Left ventricle myocardium superior (tissue), 1 donor: Measurements from ENCODE around the gene TMEM94. TPM values are rescaled to one million over a fixed set of nuclear protein-coding genes. Genes with fewer than 3 reads are reported as not detected.
"Not testable (repeated sequence)": the region's sequence is repeated elsewhere in the genome, so short reads cannot be mapped to it uniquely, and the experiment has no call there.

ENCODE experiments used
- ATAC-seq: fragments of 200-7000 bp; cut with Tn5 transposase; one replicate; pipeline ENCODE4 v1.9.1; 2020; ENCODE audit warnings: mild to moderate bottlenecking, moderate library complexity
- DNase-seq: peaks from one replicate; pipeline ENCODE4 v3.0.0-alpha.2; 2020
- intact Hi-C: fragments of 100-400 bp; cut with micrococcal nuclease; formaldehyde crosslinking; loops from one replicate; pipeline ENCODE4 v1.11.0; 2022
- total RNA-seq: library from RNA; stranded (reverse); fragmentation: NEBNext Ultra II Directional; extraction: Animal tissue kit (Norgen Biotek cat#: 25700); gene quantifications from one replicate; pipeline ENCODE4 v1.2.1, GENCODE V29; 2021
- donor health status: DM: no; HTN: yes; CAD: no; lungs with severe emphysema.

TMEM94 gene
- total RNA-seq, 1 donor from 2014 or later: 56.8 TPM

GRCh38 chr17:75442168-75443103 is 14.0 kb upstream of the TMEM94 start:
- DNase-seq (no peak), ATAC-seq (peak; percentile 17)
- intact Hi-C loops: no loop called here

DNA sequence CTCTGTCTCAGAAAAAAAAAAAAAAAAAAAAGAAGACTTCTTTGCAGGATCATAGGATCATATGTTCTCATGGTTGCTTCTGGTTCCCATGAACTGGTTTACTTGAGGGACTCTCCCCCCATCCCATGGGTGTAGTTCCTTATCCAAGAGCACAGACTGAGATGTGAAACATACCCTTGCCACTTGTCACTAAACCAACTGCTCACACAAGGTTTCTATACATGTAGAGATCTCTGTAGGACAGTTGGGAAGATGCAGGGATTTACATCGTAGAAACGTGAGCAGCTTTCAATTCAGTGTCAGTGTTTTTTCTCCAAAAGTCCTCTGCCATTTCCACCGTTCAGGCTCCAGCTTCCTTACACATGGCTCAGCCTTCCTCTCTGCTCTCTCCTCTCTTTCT is 11.1 kb upstream of the TMEM94 start:
- ATAC-seq: no peak
- DNase-seq: no peak
- intact Hi-C loops: no loop called here

DNA sequence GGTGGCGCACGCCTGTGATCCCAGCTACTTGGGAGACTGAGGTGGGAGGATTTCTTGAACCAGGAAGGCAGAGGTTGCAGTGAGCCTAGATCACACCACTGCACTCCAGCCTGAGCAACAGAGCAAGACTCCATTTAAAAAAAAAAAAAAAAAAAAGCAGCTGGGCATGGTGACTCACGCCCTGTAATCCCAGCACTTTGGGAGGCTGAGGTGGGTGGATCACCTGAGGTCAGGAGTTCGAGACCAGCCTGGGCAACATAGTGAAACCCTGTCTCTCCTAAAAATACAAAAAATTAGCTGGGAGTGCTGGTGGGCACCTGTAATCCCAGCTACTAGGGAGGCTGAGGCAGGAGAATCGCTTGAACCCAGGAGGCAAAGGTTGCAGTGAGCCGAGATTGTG is 10.5 kb upstream of the TMEM94 start:
- intact Hi-C loops, ATAC-seq, DNase-seq: not testable (repeated sequence)

GRCh38 chr17:75447951-75448856 is 8.2 kb upstream of the TMEM94 start:
- intact Hi-C loops: no loop called here
- ATAC-seq (no peak), DNase-seq (no peak)

- DNase-seq (no peak), ATAC-seq (no peak)
- intact Hi-C loops: no loop called here
These were observed 6.2 kb upstream of the TMEM94 start for GRCh38 chr17:75450270-75450669.

DNA sequence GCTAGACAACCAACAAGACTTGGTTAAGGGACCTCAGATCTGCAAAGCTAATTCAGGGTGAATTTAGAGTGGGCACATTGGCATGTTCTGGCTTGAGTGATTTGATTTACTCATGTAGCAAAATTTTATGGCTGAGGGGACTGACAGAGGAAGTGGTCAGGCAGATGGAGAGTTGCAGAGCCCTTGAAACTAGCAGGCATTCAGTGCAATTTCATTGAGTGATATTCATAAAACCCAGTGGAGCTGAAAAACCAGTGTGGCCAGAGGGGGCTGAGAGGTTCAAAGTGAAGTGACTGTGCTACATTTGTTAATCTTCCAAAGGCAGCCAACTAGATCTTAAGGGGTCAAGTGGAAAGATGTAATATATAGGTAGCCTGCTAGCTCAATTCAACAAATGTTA is 2.2 kb upstream of the TMEM94 start:
- intact Hi-C loops: no loop called here
- ATAC-seq: no peak
- DNase-seq: no peak

DNA sequence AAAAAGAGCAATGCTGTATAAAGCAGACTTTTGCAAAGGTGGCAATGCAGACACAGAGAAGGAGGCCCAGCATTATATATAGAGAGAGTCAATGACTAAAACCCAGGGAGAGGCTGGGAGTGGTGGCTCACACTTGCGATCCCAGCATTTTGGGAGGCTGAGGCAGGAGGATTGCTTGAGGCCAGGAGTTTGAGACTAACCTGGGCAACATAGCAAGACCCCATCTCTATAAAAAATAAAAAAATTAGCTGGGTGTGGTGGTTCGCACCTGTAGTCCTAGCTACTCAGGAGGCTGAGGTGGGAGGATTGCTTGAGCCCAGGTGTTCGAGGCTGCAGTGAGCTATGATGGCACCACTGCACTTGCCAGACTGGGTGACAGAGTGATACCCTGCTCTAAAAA is 1.8 kb upstream of the TMEM94 start:
- intact Hi-C loops, ATAC-seq, DNase-seq: not testable (repeated sequence)

DNA sequence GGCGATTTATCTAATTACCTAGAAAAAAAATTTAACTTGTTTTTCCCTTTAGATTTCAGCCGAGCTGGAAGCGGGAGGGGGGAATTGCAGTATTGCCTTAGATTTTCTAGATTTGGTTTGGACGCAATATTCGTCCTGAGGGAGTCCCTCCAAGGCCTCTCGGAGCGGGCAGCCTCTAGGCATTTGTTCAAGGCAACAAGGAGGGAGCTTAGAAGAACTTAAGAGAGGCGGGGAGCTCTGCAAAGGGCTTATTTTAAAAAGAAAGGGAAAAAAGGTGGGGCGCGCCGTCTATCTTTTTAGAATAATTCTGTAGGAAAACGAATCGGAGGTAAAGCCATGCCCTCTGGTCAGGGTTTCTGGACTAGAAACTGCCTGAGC is 407 bp upstream of the TMEM94 start:
- ATAC-seq: peak; percentile 44
- intact Hi-C loops: no loop called here
- DNase-seq: peak; percentile 49

DNA sequence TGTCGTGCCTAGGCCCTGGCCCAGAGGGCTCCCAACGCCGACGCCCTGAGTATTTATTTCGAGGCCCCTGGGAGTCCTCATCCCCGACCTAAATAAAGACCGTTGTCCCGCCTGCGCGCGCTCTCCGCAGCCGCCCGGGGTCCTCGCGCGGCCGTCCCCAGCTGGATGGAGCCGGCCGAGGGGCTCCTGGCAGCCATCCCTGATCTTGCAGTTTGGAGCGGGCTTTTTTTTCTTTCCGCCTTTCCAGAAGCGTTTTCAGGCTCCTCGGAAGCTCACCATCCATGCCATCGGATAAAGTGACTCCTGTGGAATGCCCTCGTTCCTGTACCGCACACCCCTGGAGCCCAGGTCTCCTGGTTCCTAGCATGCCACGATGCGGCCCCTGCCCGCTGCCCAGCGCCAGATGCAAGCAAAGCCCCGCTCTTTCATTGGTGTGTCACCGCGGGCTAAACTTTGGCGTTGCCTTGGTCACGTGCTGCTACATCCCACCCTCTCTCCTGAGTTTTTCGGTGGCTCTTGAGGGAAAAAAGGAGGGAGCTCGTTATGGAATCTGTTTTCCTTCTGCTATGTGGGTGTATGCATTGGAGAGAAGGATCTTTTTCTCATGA is 716 bp downstream of the TMEM94 start:
- intact Hi-C loops: no loop called here
- DNase-seq: peak; percentile 52
- peak; percentile 39 for ATAC-seq

GRCh38 chr17:75459246-75459589 is 2.8 kb downstream of the TMEM94 start:
- ATAC-seq (peak; percentile 16), DNase-seq (no peak)
- intact Hi-C loops: no loop called here

- ATAC-seq (peak; percentile 29), DNase-seq (no peak)
- intact Hi-C loops: no loop called here
These were observed 3.3 kb downstream of the TMEM94 start for GRCh38 chr17:75459590-75460267.

DNA sequence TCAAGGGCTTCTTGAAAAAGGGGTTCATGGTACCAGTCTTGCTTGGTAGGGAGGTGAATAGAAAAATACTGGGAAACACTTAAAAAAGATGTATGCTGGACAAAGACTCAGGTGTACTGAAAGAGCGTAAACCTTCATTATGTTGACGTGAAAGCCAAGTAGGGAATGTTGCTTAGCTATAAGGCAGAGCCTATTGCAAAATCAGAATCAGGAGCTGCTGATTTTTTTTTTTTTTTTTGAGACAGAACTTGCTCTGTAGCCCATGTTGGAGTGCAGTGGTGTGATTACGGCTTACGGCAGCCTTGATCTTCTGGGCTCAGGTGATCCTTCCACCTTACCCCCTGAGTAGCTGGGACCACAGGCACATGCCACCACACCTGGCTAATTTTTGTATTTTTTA is 3.9 kb downstream of the TMEM94 start:
- DNase-seq: no peak
- ATAC-seq: no peak
- intact Hi-C loops: no loop called here

DNA sequence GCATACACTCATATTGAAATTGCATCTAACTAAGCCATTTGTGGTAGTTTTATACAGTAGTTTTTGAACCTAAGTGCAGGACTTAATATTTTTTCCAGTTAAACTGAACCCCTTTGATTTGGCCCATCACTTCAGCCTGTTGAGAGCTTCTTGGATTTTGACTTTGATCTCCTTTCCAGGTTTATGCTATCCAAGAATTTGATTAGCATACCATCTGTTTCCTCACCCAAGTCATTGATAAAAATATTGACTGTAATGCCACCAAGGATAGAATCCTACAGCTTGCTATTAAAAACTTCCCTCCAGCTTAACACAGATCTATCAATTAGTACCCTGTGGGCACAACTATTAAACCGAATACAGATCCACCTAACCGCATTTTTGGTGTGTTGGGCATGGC is 7.2 kb downstream of the TMEM94 start:
- ATAC-seq (no peak), DNase-seq (no peak)
- intact Hi-C loops: no loop called here

DNA sequence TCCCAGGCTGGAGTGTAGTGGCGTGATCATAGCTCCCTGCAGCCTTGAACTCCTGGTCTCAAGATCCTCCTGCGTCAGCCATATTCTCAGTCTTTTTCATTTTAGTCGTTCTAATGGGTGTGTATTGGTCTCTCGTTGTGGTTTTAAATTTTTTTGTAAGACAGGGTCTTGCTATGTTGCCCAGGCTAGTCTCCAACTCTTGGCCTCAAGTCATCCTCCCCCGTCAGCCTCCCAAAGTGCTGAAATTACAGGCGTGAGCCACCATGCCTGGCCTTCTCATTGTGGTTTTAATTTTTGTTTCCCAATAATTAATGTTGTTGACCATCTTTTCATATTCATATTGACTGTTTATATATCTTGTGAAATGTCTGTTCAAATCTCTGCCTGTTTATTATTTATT is 8.6 kb downstream of the TMEM94 start:
- DNase-seq (no peak), ATAC-seq (no peak)
- intact Hi-C loops: no loop called here

GRCh38 chr17:75468291-75468754 is 11.9 kb downstream of the TMEM94 start:
- ATAC-seq: peak; percentile 55
- intact Hi-C loops: no loop called here
- no peak for DNase-seq

DNA sequence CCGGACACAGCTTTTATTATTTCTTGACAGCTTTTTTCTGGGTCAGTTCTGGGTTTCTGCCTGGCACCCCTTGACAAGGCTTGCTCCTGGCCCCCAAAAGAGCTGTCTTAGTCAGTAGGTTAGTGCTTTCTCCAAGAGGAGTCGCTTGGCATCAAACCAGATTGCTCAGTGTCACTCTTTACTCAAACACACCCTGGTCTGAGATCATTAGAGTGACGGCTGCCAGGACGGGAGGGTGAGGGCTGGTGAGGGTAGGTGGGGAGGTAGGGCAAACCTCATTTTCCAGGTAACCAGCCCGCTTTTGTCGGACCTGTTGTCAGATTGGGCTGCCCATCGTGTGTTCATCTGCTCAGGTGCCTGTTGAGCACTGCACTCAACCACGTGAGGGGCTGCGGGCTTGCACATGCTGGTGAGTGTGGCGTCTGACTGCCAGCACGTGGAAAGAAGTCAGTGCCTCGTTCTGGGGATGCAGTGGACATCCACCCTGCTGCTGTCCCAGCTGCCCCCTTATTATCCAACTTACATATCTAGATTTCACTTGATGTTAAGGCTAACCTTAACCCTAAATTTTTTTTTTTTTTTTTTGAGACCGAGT is 12.4 kb downstream of the TMEM94 start:
- intact Hi-C loops: no loop called here
- DNase-seq: no peak
- peak; percentile 42 for ATAC-seq

DNA sequence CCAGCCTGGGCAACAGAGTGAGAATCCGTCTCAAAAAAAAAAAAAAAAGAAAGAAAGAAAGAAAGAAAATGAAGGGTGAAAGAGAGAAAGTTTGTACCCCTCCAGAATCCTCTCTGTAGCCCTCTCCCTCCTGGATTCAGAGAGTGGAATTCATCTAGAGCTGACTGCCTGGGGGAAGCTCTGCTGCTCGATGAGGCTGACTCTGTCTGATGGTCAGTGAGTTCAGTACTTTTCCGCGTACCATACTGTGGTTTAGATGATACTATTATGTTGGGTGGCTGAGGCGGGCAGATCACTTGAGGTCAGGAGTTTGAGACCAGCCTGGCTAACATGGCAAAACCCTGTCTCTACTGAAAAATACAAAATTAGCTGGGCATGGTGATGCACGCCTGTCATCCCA is 14.8 kb downstream of the TMEM94 start:
- intact Hi-C loops: no loop called here

DNA sequence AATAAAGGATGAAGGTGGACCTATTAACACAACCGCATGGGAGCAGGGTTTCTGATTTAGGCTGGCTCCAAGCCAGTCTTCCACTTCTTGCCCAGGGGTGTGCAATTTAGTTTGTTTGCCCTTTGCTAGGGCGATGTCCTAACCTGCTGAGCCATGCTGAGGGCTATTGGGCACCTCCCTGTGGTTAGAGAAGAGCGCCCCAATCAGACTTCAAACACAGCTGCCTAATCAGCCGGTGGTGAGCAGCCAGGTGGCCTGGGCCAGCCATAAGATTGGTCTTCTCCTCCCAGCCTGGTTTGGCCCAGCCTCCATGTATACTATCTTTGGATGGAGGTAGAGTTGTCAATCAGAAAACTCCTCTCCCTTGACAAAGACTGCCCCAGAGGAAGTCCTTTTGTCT is 15.7 kb downstream of the TMEM94 start:
- ATAC-seq: no peak
- intact Hi-C loops: no loop called here
- DNase-seq: no peak

More for the DNA sequence above, 14.8 kb downstream of the TMEM94 start:
- ATAC-seq: no peak
- DNase-seq: no peak

- ATAC-seq (peak; percentile 65), DNase-seq (peak; percentile 65)
These were observed 16.8 kb downstream of the TMEM94 start for GRCh38 chr17:75473246-75473645.

More at GRCh38 chr17:75473246-75473645, 16.8 kb downstream of the TMEM94 start:
- intact Hi-C loops: no loop called here
